NCI-H82 (cell line): ENCODE data around the gene SLC27A1.
"Not testable (repeated sequence)": the region's sequence is repeated elsewhere in the genome, so short reads cannot be mapped to it uniquely, and the experiment has no call there.

Experiments used
- DNase-seq: peaks from one replicate; lab custom pipeline; 2025; lab: John Stamatoyannopoulos, UW

Gene SLC27A1

GRCh38 chr19:17487284-17488121, 17.2 kb downstream of the SLC27A1 start:
- DNase-seq: peak; percentile 39

GRCh38 chr19:17488593-17489391, 18.5 kb downstream of the SLC27A1 start:
- peak; percentile 100 for DNase-seq

- no peak for DNase-seq
Measured at GRCh38 chr19:17489392-17490030, 19.2 kb downstream of the SLC27A1 start.

GRCh38 chr19:17490411-17490810, 20.1 kb downstream of the SLC27A1 start:
- DNase-seq: no peak

- DNase-seq: no peak
Measured at GRCh38 chr19:17491287-17491686, 21.0 kb downstream of the SLC27A1 start.

GRCh38 chr19:17495639-17496296, 25.4 kb downstream of the SLC27A1 start:
- peak; percentile 64 for DNase-seq

GRCh38 chr19:17496337-17496997, 26.1 kb downstream of the SLC27A1 start:
- peak; percentile 96 for DNase-seq

GRCh38 chr19:17497149-17497798, 26.9 kb downstream of the SLC27A1 start:
- DNase-seq: no peak

- peak; percentile 52 for DNase-seq
Measured at GRCh38 chr19:17499025-17499424, 28.7 kb downstream of the SLC27A1 start.

- no peak for DNase-seq
Measured at GRCh38 chr19:17499648-17500446, 29.5 kb downstream of the SLC27A1 start.

- DNase-seq: no peak
Measured at GRCh38 chr19:17500447-17501198, 30.3 kb downstream of the SLC27A1 start.

- DNase-seq: no peak
Measured at GRCh38 chr19:17503240-17503639, 32.9 kb downstream of the SLC27A1 start.

- DNase-seq: no peak
Measured at GRCh38 chr19:17504030-17504429, 33.7 kb downstream of the SLC27A1 start.

GRCh38 chr19:17504456-17504855, 34.1 kb downstream of the SLC27A1 start:
- no peak for DNase-seq

- DNase-seq: no peak
Measured at GRCh38 chr19:17505223-17505622, 34.9 kb downstream of the SLC27A1 start.

- DNase-seq: no peak
Measured at GRCh38 chr19:17506745-17507144, 36.4 kb downstream of the SLC27A1 start.

GRCh38 chr19:17508558-17508933, 38.2 kb downstream of the SLC27A1 start:
- DNase-seq: not testable (repeated sequence)

- peak; percentile 43 for DNase-seq
Measured at GRCh38 chr19:17510220-17510993, 40.1 kb downstream of the SLC27A1 start.
